Inferior parietal cortex (tissue), 1 donor: Measurements from ENCODE around the gene CPM.

ENCODE experiments used
- DNase-seq: peaks from one replicate; pipeline ENCODE4 v3.0.0-alpha.2; 2016; ENCODE audit errors: extremely low spot score

Gene CPM

GRCh38 chr12:68956466-68956865 is 23.5 kb upstream of the CPM start:
- DNase-seq, result no peak

GRCh38 chr12:68954811-68955210 is 21.8 kb upstream of the CPM start:
- DNase-seq, result no peak

GRCh38 chr12:68953536-68953935 is 20.6 kb upstream of the CPM start:
- DNase-seq, result no peak

- no peak for DNase-seq
Measured at GRCh38 chr12:68951652-68952051, 18.7 kb upstream of the CPM start.

- no peak for DNase-seq
Measured at GRCh38 chr12:68950511-68950910, 17.5 kb upstream of the CPM start.

- DNase-seq, result no peak
Measured at GRCh38 chr12:68945255-68945654, 12.3 kb upstream of the CPM start.

GRCh38 chr12:68944296-68945076 is 11.5 kb upstream of the CPM start:
- no peak for DNase-seq

- DNase-seq, result no peak
Measured at GRCh38 chr12:68943848-68944247, 10.9 kb upstream of the CPM start.

- no peak for DNase-seq
Measured at GRCh38 chr12:68940731-68941130, 7.8 kb upstream of the CPM start.

- DNase-seq, result no peak
Measured at GRCh38 chr12:68939505-68939904, 6.5 kb upstream of the CPM start.

GRCh38 chr12:68934392-68934791 is 1.4 kb upstream of the CPM start:
- no peak for DNase-seq

GRCh38 chr12:68932128-68932960 is 627 bp downstream of the CPM start:
- peak; percentile 45 for DNase-seq

GRCh38 chr12:68930178-68930577 is 2.8 kb downstream of the CPM start:
- no peak for DNase-seq

GRCh38 chr12:68924546-68924945 is 8.4 kb downstream of the CPM start:
- no peak for DNase-seq

GRCh38 chr12:68919581-68920239 is 13.3 kb downstream of the CPM start:
- no peak for DNase-seq

- no peak for DNase-seq
Measured at GRCh38 chr12:68918960-68919359, 14.0 kb downstream of the CPM start.

- no peak for DNase-seq
Measured at GRCh38 chr12:68915055-68915454, 17.9 kb downstream of the CPM start.

- no peak for DNase-seq
Measured at GRCh38 chr12:68913682-68914081, 19.3 kb downstream of the CPM start.

- no peak for DNase-seq
Measured at GRCh38 chr12:68912916-68913315, 20.1 kb downstream of the CPM start.

- DNase-seq, result no peak
Measured at GRCh38 chr12:68911197-68911718, 21.7 kb downstream of the CPM start.

GRCh38 chr12:68910128-68910527 is 22.8 kb downstream of the CPM start:
- no peak for DNase-seq

- no peak for DNase-seq
Measured at GRCh38 chr12:68908076-68908475, 24.9 kb downstream of the CPM start.
